SK-N-SH (cell line): ENCODE data around the gene PPRC1. TPM values are rescaled to one million over a fixed set of nuclear protein-coding genes. Genes with fewer than 3 reads are reported as not detected.

Source experiments
- CTCF ChIA-PET: fragments of 300-600, 350-600 bp; formaldehyde crosslinking; extraction: SDS; loops from one replicate; lab custom pipeline; 2021; lab: Yijun Ruan, JAX
- POLR2A ChIA-PET: fragments of 350-600 bp; sonication (Branson Sonifier 250); formaldehyde crosslinking; extraction: SDS; loops from one replicate; lab custom pipeline; 2020; ENCODE audit warnings: antibody characterized with exemption, inconsistent platforms; lab: Yijun Ruan, JAX
- DNase-seq: peaks from one replicate; pipeline ENCODE4 v3.0.0; 2012
- H2AFZ ChIP-seq: fragments of 200-600 bp; sonication (generic); 2 replicates; pipeline ENCODE4 v1.8.1; 2016; ENCODE audit warnings: antibody characterized with exemption, mild to moderate bottlenecking, low read depth
- H3F3A ChIP-seq: fragments of 200-600 bp; sonication (generic); replicated peaks from 2 replicates; pipeline ENCODE3; 2016; ENCODE audit warnings: antibody characterized with exemption, mild to moderate bottlenecking; ENCODE audit not compliant: insufficient read depth
- H3K27ac ChIP-seq, 2 experiments: fragments of 200-500 bp in 1 of 2; fragments of 200-600 bp in 1 of 2; sonication (Bioruptor generic) in 1 of 2; sonication (generic), shearing (Covaris generic) in 1 of 2; 2 replicates each; pipeline versions ENCODE4 v1.5.1 to v1.6.1; 2014 to 2016; ENCODE audit warnings: low read depth in 2 of 2, inconsistent platforms in 1 of 2, low read length in 1 of 2, mild to moderate bottlenecking in 1 of 2, mixed read lengths in 1 of 2
- H3K27me3 ChIP-seq: fragments of 200-600 bp; sonication (generic), shearing (Covaris generic); 2 replicates; pipeline ENCODE4 v1.6.1; 2016; ENCODE audit warnings: mixed run types; ENCODE audit not compliant: insufficient read depth
- H3K36me3 ChIP-seq, 2 experiments: fragments of 200-500 bp in 1 of 2; fragments of 200-600 bp in 1 of 2; sonication (Bioruptor generic) in 1 of 2; sonication (generic) in 1 of 2; replicated peaks in 1 of 2; 2 replicates each; pipeline versions ENCODE3 to v1.5.1; 2014 to 2016; ENCODE audit warnings: low read length in 1 of 2, mild to moderate bottlenecking in 1 of 2; ENCODE audit not compliant: insufficient read depth in 2 of 2, control insufficient read depth in 1 of 2
- H3K4me1 ChIP-seq, 2 experiments: fragments of 200-500 bp in 1 of 2; fragments of 200-600 bp in 1 of 2; sonication (Bioruptor generic) in 1 of 2; sonication (generic), shearing (Covaris generic) in 1 of 2; 2 replicates each; pipeline versions ENCODE4 v1.5.1 to v1.6.1; 2014 to 2016; ENCODE audit warnings: low read depth in 1 of 2, low read length in 1 of 2, mixed run types in 1 of 2; ENCODE audit not compliant: insufficient read depth in 2 of 2, control insufficient read depth in 1 of 2
- H3K4me2 ChIP-seq: fragments of 200-600 bp; sonication (generic), shearing (Covaris generic); 2 replicates; pipeline ENCODE4 v1.6.1; 2017; ENCODE audit warnings: mixed run types
- H3K4me3 ChIP-seq, 2 experiments: fragments of 200-500 bp in 1 of 2; fragments of 200-600 bp in 1 of 2; sonication (Bioruptor generic) in 1 of 2; sonication (generic), shearing (Covaris generic) in 1 of 2; 2 replicates each; pipeline versions ENCODE4 v1.5.1 to v1.8.1; 2014 to 2016; ENCODE audit warnings: low read depth in 2 of 2, inconsistent platforms in 1 of 2, low read length in 1 of 2, mild to moderate bottlenecking in 1 of 2, mixed read lengths in 1 of 2, moderate library complexity in 1 of 2
- H3K79me2 ChIP-seq: fragments of 200-600 bp; sonication (generic); 2 replicates; pipeline ENCODE4 v1.8.1; 2017; ENCODE audit warnings: mild to moderate bottlenecking; ENCODE audit not compliant: insufficient read depth
- H3K9ac ChIP-seq: fragments of 200-600 bp; sonication (generic); 2 replicates; pipeline ENCODE4 v1.6.1; 2017; ENCODE audit warnings: mixed run types
- H3K9me2 ChIP-seq: fragments of 200-600 bp; sonication (generic); 2 replicates; pipeline ENCODE4 v1.6.1; 2017; ENCODE audit warnings: mixed run types
- H3K9me3 ChIP-seq: fragments of 200-600 bp; sonication (generic); 2 replicates; pipeline ENCODE4 v1.6.1; 2017; ENCODE audit warnings: mixed run types, mild to moderate bottlenecking, moderate library complexity
- H4K20me1 ChIP-seq: fragments of 200-600 bp; sonication (generic); 2 replicates; pipeline ENCODE4 v1.6.1; 2017; ENCODE audit warnings: mild to moderate bottlenecking, mixed run types; ENCODE audit not compliant: insufficient read depth
- CHD2 ChIP-seq: fragments of 150-350 bp; IDR thresholded peaks from 2 replicates; pipeline ENCODE4 v1.6.1; 2018; ENCODE audit warnings: low read length; ENCODE audit not compliant: partially characterized antibody
- CTCF ChIP-seq: fragments of 200-600 bp; sonication (generic); IDR thresholded peaks from 2 replicates; pipeline ENCODE4 v1.6.1; 2017; ENCODE audit warnings: antibody characterized with exemption, mild to moderate bottlenecking, moderate library complexity
- ELF1 ChIP-seq: IDR thresholded peaks from 2 replicates; pipeline ENCODE4 v1.4.0; 2012
- FOXJ3 ChIP-seq: sonication (generic); formaldehyde crosslinking; IDR thresholded peaks from 2 replicates; pipeline ENCODE4 v1.5.1; 2020; ENCODE audit warnings: mild to moderate bottlenecking, missing genetic modification reagents
- FOXM1 ChIP-seq: IDR thresholded peaks from 2 replicates; pipeline ENCODE4 v1.4.0; 2012; ENCODE audit warnings: low read depth, mild to moderate bottlenecking
- MXI1 ChIP-seq: IDR thresholded peaks from 2 replicates; pipeline ENCODE4 v1.6.1; 2012; ENCODE audit warnings: mild to moderate bottlenecking, low read depth, low read length, improper control_type of control experiment
- NFIC ChIP-seq: IDR thresholded peaks from 2 replicates; pipeline ENCODE4 v1.4.0; 2012; ENCODE audit warnings: borderline replicate concordance
- POLR2AphosphoS5 ChIP-seq: IDR thresholded peaks from 2 replicates; pipeline ENCODE4 v1.6.1; 2012; ENCODE audit warnings: low read depth, low read length
- RFX5 ChIP-seq: IDR thresholded peaks from 2 replicates; pipeline ENCODE4 v1.6.1; 2012; ENCODE audit warnings: mild to moderate bottlenecking, improper control_type of control experiment, low read length
- RXRA ChIP-seq: IDR thresholded peaks from 2 replicates; pipeline ENCODE4 v1.4.0; 2012; ENCODE audit warnings: low read depth, mild to moderate bottlenecking, borderline replicate concordance
- TAF1 ChIP-seq: IDR thresholded peaks from 2 replicates; pipeline ENCODE4 v1.6.1; 2012; ENCODE audit warnings: low read depth, mild to moderate bottlenecking, low read length, moderate library complexity, borderline replicate concordance
- WGBS: methylation state at CpG from one replicate; pipeline ENCODE4 v1.1.6; 2017; ENCODE audit warnings: low lambda C conversion rate; 5-methylcytosine and 5-hydroxymethylcytosine counted together
- polyA plus RNA-seq, 3 experiments: library from polyadenylated mRNA; depleted of rRNA; stranded (reverse); fragments of >200 nt; gene quantifications; 2 replicates each; pipeline ENCODE4 v1.2.3, GENCODE V29; 2012
- TF ChIP-seq, protein P1 (sequence below): IDR thresholded peaks from 2 replicates; pipeline ENCODE4; 2012
- TF ChIP-seq, protein P2 (sequence below): IDR thresholded peaks from 2 replicates; pipeline ENCODE4 v1.6.1; 2012; ENCODE audit warnings: mild to moderate bottlenecking, low read depth, low read length, moderate library complexity

Gene PPRC1
- polyA plus RNA-seq, 1 of the 3 experiments (the other 2 are of a cell fraction) = 23.1 TPM

DNA sequence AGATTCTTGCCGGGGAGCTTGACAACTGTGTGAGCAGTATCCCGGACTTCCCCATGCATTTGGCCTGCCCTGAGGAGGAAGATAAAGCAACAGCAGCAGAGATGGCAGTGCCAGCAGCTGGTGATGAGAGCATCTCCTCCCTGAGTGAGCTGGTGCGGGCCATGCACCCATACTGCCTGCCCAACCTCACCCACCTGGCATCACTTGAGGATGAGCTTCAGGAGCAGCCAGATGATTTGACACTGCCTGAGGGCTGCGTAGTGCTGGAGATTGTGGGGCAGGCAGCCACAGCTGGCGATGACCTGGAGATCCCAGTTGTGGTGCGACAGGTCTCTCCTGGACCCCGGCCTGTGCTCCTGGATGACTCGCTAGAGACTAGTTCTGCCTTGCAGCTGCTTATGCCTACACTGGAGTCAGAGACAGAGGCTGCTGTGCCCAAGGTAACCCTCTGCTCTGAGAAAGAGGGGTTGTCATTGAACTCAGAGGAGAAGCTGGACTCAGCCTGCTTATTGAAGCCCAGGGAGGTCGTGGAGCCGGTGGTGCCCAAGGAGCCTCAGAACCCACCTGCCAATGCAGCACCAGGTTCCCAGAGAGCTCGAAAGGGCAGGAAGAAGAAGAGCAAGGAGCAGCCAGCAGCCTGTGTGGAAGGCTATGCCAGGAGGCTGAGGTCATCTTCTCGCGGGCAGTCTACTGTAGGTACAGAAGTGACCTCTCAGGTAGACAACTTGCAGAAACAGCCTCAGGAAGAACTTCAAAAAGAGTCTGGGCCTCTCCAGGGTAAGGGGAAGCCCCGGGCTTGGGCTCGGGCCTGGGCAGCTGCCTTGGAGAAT lies 6.7 kb downstream of the PPRC1 start (continued):
- TF ChIP-seq NFIC = no peak
- no peak for TF ChIP-seq POLR2AphosphoS5
- no peak for TF ChIP-seq MXI1
- no peak for TF ChIP-seq CTCF
- no peak for TF ChIP-seq RFX5
- no peak for TF ChIP-seq ELF1
- no peak for TF ChIP-seq TAF1

- H3K4me3 ChIP-seq = no peak overlapping the region
- H3K9me3 ChIP-seq = no peaks in the 10 kb centered on the region
- CTCF ChIA-PET = interaction anchor here (0.9 to 1.4 kb wide), 2 partner anchors 29 to 89 kb away, joined by 3 to 4 read pairs; no protein-coding TSS in a partner anchor
- H3F3A ChIP-seq = peaks cover 5% of the 10 kb centered on the region
- no peak for DNase-seq
- no peak overlapping the region for H2AFZ ChIP-seq
- POLR2A ChIA-PET = interaction anchor here (0.6 to 1.1 kb wide), 2 partner anchors 8 to 227 kb away, joined by 3 to 5 read pairs; no protein-coding TSS in a partner anchor
- H3K4me2 ChIP-seq = no peak overlapping the region
- H3K79me2 ChIP-seq = peaks cover 88% of the 10 kb centered on the region
- H3K9me2 ChIP-seq = no peaks in the 10 kb centered on the region
- TF ChIP-seq, protein P1, sequence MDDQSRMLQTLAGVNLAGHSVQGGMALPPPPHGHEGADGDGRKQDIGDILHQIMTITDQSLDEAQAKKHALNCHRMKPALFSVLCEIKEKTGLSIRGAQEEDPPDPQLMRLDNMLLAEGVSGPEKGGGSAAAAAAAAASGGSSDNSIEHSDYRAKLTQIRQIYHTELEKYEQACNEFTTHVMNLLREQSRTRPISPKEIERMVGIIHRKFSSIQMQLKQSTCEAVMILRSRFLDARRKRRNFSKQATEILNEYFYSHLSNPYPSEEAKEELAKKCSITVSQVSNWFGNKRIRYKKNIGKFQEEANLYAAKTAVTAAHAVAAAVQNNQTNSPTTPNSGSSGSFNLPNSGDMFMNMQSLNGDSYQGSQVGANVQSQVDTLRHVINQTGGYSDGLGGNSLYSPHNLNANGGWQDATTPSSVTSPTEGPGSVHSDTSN = no peak
- TF ChIP-seq TAF1 (no peak), FOXM1 (no peak), CTCF (no peak), MXI1 (no peak), CHD2 (no peak), RXRA (no peak), FOXJ3 (CRISPR knock-in tag) (no peak)
- TF ChIP-seq, protein P2, sequence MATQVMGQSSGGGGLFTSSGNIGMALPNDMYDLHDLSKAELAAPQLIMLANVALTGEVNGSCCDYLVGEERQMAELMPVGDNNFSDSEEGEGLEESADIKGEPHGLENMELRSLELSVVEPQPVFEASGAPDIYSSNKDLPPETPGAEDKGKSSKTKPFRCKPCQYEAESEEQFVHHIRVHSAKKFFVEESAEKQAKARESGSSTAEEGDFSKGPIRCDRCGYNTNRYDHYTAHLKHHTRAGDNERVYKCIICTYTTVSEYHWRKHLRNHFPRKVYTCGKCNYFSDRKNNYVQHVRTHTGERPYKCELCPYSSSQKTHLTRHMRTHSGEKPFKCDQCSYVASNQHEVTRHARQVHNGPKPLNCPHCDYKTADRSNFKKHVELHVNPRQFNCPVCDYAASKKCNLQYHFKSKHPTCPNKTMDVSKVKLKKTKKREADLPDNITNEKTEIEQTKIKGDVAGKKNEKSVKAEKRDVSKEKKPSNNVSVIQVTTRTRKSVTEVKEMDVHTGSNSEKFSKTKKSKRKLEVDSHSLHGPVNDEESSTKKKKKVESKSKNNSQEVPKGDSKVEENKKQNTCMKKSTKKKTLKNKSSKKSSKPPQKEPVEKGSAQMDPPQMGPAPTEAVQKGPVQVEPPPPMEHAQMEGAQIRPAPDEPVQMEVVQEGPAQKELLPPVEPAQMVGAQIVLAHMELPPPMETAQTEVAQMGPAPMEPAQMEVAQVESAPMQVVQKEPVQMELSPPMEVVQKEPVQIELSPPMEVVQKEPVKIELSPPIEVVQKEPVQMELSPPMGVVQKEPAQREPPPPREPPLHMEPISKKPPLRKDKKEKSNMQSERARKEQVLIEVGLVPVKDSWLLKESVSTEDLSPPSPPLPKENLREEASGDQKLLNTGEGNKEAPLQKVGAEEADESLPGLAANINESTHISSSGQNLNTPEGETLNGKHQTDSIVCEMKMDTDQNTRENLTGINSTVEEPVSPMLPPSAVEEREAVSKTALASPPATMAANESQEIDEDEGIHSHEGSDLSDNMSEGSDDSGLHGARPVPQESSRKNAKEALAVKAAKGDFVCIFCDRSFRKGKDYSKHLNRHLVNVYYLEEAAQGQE = no peak
- peaks cover 47 to 72% of the 10 kb centered on the region in 2 experiments for H3K36me3 ChIP-seq
- H3K27ac ChIP-seq = no peak overlapping the region
- peaks cover 3 to 6% of the 10 kb centered on the region in 2 experiments; a peak in 2 of 4 replicates for H3K4me1 ChIP-seq
- 96% methylated on average over 3 of the region's 4 CpGs for WGBS
- H3K9ac ChIP-seq = no peak overlapping the region
- no peaks in the 10 kb centered on the region for H3K27me3 ChIP-seq
- peaks cover 71% of the 10 kb centered on the region for H4K20me1 ChIP-seq
These were observed 7.4 kb downstream of the PPRC1 start for GRCh38 chr10:102140218-102140617.
